Measurements from ENCODE around the gene TWF2.

DNA sequence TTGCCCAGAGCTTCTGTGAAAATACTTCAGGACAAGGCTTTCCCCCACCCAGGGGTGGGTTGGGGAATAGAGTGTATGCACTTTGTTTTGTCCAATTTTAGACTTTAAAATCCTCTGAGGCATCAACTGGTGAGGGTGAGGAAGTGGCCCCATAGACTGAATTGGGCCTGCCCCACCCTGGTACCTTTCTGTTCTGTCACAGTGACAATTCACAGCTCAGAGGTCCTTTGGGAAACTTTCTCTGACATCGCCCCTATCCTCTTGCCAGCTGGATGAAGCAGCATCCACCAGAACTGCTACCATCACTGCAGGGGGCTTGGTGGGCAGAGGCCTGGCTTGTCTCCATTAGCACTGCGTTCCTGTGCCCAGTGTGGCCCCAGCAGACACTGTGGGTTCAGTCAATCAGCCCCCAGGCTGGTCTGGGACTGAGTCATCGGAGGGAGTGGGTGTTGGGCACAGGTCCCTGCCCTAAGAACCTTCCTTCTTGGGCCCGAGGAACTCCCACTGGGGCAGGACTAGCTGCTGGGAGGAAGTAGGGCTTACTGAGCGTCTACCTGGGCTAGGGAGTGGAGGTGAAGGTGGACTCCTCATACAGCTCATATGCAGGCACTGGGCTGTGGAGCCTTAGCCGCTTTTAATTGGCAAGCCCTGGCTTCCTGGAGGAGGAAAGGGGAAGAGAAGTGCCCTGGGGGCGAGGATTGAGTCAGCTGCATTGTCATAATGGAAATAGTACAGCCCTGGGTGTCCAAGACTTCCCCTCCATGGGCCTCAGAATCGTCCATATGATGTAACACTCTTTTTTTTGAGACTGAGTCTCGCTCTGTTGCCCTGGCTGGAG is 5.1 kb upstream of the TWF2 start:
- TF ChIP-seq, protein P1, sequence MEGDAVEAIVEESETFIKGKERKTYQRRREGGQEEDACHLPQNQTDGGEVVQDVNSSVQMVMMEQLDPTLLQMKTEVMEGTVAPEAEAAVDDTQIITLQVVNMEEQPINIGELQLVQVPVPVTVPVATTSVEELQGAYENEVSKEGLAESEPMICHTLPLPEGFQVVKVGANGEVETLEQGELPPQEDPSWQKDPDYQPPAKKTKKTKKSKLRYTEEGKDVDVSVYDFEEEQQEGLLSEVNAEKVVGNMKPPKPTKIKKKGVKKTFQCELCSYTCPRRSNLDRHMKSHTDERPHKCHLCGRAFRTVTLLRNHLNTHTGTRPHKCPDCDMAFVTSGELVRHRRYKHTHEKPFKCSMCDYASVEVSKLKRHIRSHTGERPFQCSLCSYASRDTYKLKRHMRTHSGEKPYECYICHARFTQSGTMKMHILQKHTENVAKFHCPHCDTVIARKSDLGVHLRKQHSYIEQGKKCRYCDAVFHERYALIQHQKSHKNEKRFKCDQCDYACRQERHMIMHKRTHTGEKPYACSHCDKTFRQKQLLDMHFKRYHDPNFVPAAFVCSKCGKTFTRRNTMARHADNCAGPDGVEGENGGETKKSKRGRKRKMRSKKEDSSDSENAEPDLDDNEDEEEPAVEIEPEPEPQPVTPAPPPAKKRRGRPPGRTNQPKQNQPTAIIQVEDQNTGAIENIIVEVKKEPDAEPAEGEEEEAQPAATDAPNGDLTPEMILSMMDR (conservative IDR thresholded peaks at IDR 0.05; ENCODE audit: low read depth, low read length): no peak
- no peak for TF ChIP-seq RFX5 (IDR thresholded peaks at IDR 0.05; ENCODE audit: low read depth, low read length)
- no peak for TF ChIP-seq POLR2A (IDR thresholded peaks at IDR 0.05; ENCODE audit: low read depth, low read length)
- no peak for TF ChIP-seq RCOR1 (IDR thresholded peaks at IDR 0.05; ENCODE audit: insufficient replicate concordance, low read length)
- TF ChIP-seq, protein P2, sequence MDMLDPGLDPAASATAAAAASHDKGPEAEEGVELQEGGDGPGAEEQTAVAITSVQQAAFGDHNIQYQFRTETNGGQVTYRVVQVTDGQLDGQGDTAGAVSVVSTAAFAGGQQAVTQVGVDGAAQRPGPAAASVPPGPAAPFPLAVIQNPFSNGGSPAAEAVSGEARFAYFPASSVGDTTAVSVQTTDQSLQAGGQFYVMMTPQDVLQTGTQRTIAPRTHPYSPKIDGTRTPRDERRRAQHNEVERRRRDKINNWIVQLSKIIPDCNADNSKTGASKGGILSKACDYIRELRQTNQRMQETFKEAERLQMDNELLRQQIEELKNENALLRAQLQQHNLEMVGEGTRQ (IDR thresholded peaks at IDR 0.05; ENCODE audit: low read depth, low read length): no peak
- TF ChIP-seq, protein P3, sequence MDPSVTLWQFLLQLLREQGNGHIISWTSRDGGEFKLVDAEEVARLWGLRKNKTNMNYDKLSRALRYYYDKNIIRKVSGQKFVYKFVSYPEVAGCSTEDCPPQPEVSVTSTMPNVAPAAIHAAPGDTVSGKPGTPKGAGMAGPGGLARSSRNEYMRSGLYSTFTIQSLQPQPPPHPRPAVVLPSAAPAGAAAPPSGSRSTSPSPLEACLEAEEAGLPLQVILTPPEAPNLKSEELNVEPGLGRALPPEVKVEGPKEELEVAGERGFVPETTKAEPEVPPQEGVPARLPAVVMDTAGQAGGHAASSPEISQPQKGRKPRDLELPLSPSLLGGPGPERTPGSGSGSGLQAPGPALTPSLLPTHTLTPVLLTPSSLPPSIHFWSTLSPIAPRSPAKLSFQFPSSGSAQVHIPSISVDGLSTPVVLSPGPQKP (IDR thresholded peaks at IDR 0.05; ENCODE audit: borderline replicate concordance, low read depth, low read length): no peak
